Measurements from ENCODE around the gene RAI14.

GRCh38 chr5:34865091-34865490, 209.0 kb downstream of the RAI14 start:
- no peak for TF ChIP-seq POLR2A (IDR thresholded peaks at IDR 0.05)
- TF ChIP-seq, protein P1, sequence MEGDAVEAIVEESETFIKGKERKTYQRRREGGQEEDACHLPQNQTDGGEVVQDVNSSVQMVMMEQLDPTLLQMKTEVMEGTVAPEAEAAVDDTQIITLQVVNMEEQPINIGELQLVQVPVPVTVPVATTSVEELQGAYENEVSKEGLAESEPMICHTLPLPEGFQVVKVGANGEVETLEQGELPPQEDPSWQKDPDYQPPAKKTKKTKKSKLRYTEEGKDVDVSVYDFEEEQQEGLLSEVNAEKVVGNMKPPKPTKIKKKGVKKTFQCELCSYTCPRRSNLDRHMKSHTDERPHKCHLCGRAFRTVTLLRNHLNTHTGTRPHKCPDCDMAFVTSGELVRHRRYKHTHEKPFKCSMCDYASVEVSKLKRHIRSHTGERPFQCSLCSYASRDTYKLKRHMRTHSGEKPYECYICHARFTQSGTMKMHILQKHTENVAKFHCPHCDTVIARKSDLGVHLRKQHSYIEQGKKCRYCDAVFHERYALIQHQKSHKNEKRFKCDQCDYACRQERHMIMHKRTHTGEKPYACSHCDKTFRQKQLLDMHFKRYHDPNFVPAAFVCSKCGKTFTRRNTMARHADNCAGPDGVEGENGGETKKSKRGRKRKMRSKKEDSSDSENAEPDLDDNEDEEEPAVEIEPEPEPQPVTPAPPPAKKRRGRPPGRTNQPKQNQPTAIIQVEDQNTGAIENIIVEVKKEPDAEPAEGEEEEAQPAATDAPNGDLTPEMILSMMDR (IDR thresholded peaks at IDR 0.05): no peak

All from heart left ventricle (tissue), 13 donors.